PC-9 (cell line): ENCODE data around the gene ALDH1A3. TPM values are rescaled to one million over a fixed set of nuclear protein-coding genes. Genes with fewer than 3 reads are reported as not detected.

Experiments used
- BruUV-seq: library from RNA; stranded (reverse); fragments of 400-500 nt; replicated peaks from 2 replicates; lab custom pipeline; 2021; lab: Mats Ljungman, UMichigan
- CTCF ChIA-PET: fragments of 300-600 bp; sonication (Branson Sonifier 250); formaldehyde crosslinking; loops from one replicate; lab custom pipeline; 2022; ENCODE audit warnings: antibody characterized with exemption; lab: Charles Lee
- POLR2A ChIA-PET: fragments of 300-600 bp; sonication (Branson Sonifier 250); formaldehyde crosslinking; loops from one replicate; lab custom pipeline; 2022; ENCODE audit warnings: antibody characterized with exemption; ENCODE audit not compliant: unreplicated experiment; lab: Charles Lee
- DNase-seq, 2 experiments: peaks; one replicate each; pipeline versions ENCODE4 v3.0.0 to v3.0.0-alpha.2; 2015 to 2022; ENCODE audit warnings: mixed read lengths in 1 of 2
- H2AFZ ChIP-seq: fragments of 200-600 bp; sonication (generic); 2 replicates; pipeline ENCODE4 v1.8.1; 2017; ENCODE audit warnings: antibody characterized with exemption
- H3F3A ChIP-seq: fragments of 200-600 bp; sonication (generic); 2 replicates; pipeline ENCODE4 v1.8.1; 2017; ENCODE audit warnings: antibody characterized with exemption, mild to moderate bottlenecking, low read depth; ENCODE audit not compliant: insufficient read depth
- H3K27ac ChIP-seq: fragments of 200-600 bp; sonication (generic); 2 replicates; pipeline ENCODE4 v1.6.1; 2016; ENCODE audit warnings: mixed run types
- H3K27me3 ChIP-seq: fragments of 200-600 bp; sonication (generic); 2 replicates; pipeline ENCODE4 v1.6.1; 2016; ENCODE audit warnings: low read depth, mixed run types; ENCODE audit not compliant: insufficient read depth
- H3K36me3 ChIP-seq: fragments of 200-600 bp; sonication (generic); 2 replicates; pipeline ENCODE4 v1.6.1; 2016; ENCODE audit warnings: low read depth, mixed run types
- H3K4me1 ChIP-seq: fragments of 200-600 bp; sonication (generic); replicated peaks from 2 replicates; pipeline ENCODE4 v1.6.1; 2016; ENCODE audit warnings: mixed run types; ENCODE audit not compliant: insufficient read depth
- H3K4me2 ChIP-seq: fragments of 200-600 bp; sonication (generic); 2 replicates; pipeline ENCODE4 v1.6.1; 2017; ENCODE audit warnings: mixed run types
- H3K4me3 ChIP-seq: fragments of 200-600 bp; sonication (generic); 2 replicates; pipeline ENCODE4 v1.6.1; 2016; ENCODE audit warnings: mixed run types
- H3K79me2 ChIP-seq: fragments of 200-600 bp; sonication (generic); 2 replicates; pipeline ENCODE4 v1.6.1; 2017; ENCODE audit warnings: low read depth, mixed run types
- H3K9me2 ChIP-seq: fragments of 200-600 bp; sonication (generic); 2 replicates; pipeline ENCODE4 v1.8.1; 2017; ENCODE audit warnings: mild to moderate bottlenecking; ENCODE audit not compliant: insufficient read depth
- H3K9me3 ChIP-seq: fragments of 200-600 bp; sonication (generic); 2 replicates; pipeline ENCODE4 v1.8.1; 2016; ENCODE audit warnings: low read depth; ENCODE audit not compliant: insufficient read depth
- H4K20me1 ChIP-seq: fragments of 200-600 bp; sonication (generic); 2 replicates; pipeline ENCODE4 v1.8.1; 2017; ENCODE audit not compliant: insufficient read depth
- EZH2 ChIP-seq: fragments of 200-600 bp; sonication (generic); IDR thresholded peaks from 2 replicates; pipeline ENCODE4 v1.8.0; 2017; ENCODE audit warnings: antibody characterized with exemption, low read depth
- intact Hi-C: fragments of 100-400 bp; cut with micrococcal nuclease; formaldehyde crosslinking; loops from one replicate; pipeline ENCODE4 v1.10.0; 2022; ENCODE audit not compliant: unreplicated experiment
- total RNA-seq: library from RNA; stranded (reverse); gene quantifications from 2 replicates; pipeline ENCODE4 v1.2.3, GENCODE V29; 2021
- TF ChIP-seq, protein P1 (sequence below): fragments of 200-600 bp; sonication (generic); conservative IDR thresholded peaks from 2 replicates; pipeline ENCODE4 v1.6.1; 2017; ENCODE audit warnings: mixed run types, antibody characterized with exemption, mild to moderate bottlenecking, moderate library complexity

The ALDH1A3 gene
- total RNA-seq, 1 experiment from 2014 or later = 469 TPM

GRCh38 chr15:100867433-100867832 lies 12.2 kb upstream of the ALDH1A3 start:
- no peaks in the 10 kb centered on the region for H3K36me3 ChIP-seq
- H3K27ac ChIP-seq = no peak overlapping the region
- ChIA-PET POLR2A (interaction anchor here (0.6 kb wide), 2 partner anchors 160 to 240 kb away, joined by 4 to 9 read pairs; no protein-coding TSS in a partner anchor), CTCF (no interaction called here)
- intact Hi-C loops = no loop called here
- peaks cover 5% of the 10 kb centered on the region; the same call in 1 of the 2 replicates for H3K4me1 ChIP-seq
- TF ChIP-seq EZH2 = no peak
- TF ChIP-seq, protein P1, sequence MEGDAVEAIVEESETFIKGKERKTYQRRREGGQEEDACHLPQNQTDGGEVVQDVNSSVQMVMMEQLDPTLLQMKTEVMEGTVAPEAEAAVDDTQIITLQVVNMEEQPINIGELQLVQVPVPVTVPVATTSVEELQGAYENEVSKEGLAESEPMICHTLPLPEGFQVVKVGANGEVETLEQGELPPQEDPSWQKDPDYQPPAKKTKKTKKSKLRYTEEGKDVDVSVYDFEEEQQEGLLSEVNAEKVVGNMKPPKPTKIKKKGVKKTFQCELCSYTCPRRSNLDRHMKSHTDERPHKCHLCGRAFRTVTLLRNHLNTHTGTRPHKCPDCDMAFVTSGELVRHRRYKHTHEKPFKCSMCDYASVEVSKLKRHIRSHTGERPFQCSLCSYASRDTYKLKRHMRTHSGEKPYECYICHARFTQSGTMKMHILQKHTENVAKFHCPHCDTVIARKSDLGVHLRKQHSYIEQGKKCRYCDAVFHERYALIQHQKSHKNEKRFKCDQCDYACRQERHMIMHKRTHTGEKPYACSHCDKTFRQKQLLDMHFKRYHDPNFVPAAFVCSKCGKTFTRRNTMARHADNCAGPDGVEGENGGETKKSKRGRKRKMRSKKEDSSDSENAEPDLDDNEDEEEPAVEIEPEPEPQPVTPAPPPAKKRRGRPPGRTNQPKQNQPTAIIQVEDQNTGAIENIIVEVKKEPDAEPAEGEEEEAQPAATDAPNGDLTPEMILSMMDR = no peak
- no peak overlapping the region for H3K4me2 ChIP-seq
- H4K20me1 ChIP-seq = no peaks in the 10 kb centered on the region
- H3K27me3 ChIP-seq = no peaks in the 10 kb centered on the region
- H3K9me3 ChIP-seq = no peaks in the 10 kb centered on the region
- H3K9me2 ChIP-seq = no peaks in the 10 kb centered on the region
- no peak overlapping the region for H3K4me3 ChIP-seq
- BruUV-seq = no TSS peak
- no peaks in the 10 kb centered on the region for H3K79me2 ChIP-seq
- H2AFZ ChIP-seq = no peak overlapping the region
- no peak for DNase-seq
- H3F3A ChIP-seq = peaks cover 15% of the 10 kb centered on the region; the same call in 1 of the 2 replicates

DNA sequence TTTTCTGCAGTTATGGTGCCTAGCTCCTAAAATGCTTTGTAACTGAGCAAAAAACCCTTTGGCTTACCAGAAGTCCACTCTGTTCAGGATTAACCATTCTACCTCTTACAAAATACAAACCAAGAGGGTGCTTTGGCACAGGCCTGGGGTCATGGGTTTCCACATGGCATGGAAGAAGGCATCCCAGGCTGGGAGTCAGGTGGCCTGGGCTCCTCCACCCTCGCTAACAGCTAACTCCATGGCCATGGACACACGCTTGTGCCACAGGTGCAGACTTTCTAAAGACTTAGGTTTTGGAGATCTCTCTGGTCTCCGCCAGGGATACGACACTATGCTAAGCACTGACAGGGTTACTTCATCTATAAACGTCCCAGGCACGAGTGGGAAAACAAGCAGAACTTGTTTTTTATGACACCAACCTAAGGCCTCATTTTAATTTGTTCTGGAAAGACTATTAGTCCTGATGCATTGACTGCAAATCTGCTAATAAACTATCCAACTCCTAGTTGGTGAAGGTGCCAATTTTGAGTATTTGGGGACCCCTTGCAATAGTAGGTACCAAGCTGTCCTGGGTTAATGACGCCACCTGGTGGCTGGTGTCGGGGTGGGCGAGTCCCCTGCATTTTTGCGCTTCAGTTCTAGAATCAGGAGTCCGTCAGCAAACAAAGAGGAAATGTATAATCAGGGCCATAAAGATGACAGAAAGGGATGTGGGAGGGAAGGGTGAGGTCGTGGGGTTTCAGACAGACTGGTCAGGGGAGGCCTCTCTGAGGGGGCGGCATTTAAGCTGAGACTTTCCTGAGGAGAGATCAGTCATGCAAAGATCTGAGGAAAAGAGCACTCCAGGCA lies 10.3 kb upstream of the ALDH1A3 start:
- no peaks in the 10 kb centered on the region for H3K27me3 ChIP-seq
- peaks cover 10% of the 10 kb centered on the region for H3K4me1 ChIP-seq
- no peak overlapping the region for H3K4me3 ChIP-seq
- no peaks in the 10 kb centered on the region for H3K9me3 ChIP-seq
- H3K36me3 ChIP-seq = no peaks in the 10 kb centered on the region
- intact Hi-C loops = no loop called here
- TF ChIP-seq, protein P1 = peak; percentile 64
- TF ChIP-seq EZH2 = no peak
- H4K20me1 ChIP-seq = no peaks in the 10 kb centered on the region
- H3F3A ChIP-seq = peaks cover 9% of the 10 kb centered on the region; the same call in 1 of the 2 replicates
- H3K4me2 ChIP-seq = no peak overlapping the region
- H3K27ac ChIP-seq = no peak overlapping the region
- ChIA-PET POLR2A (interaction anchor here (0.8 kb wide), 1 partner anchor 162 kb away, joined by 3 read pairs; no protein-coding TSS in a partner anchor), CTCF (interaction anchor here (0.5 to 0.6 kb wide), 2 partner anchors 190 to 233 kb away, joined by 3 to 13 read pairs; no protein-coding TSS in a partner anchor)
- no peak overlapping the region for H2AFZ ChIP-seq
- BruUV-seq = no TSS peak
- no peak for DNase-seq
- no peaks in the 10 kb centered on the region for H3K79me2 ChIP-seq
- H3K9me2 ChIP-seq = no peaks in the 10 kb centered on the region

DNA sequence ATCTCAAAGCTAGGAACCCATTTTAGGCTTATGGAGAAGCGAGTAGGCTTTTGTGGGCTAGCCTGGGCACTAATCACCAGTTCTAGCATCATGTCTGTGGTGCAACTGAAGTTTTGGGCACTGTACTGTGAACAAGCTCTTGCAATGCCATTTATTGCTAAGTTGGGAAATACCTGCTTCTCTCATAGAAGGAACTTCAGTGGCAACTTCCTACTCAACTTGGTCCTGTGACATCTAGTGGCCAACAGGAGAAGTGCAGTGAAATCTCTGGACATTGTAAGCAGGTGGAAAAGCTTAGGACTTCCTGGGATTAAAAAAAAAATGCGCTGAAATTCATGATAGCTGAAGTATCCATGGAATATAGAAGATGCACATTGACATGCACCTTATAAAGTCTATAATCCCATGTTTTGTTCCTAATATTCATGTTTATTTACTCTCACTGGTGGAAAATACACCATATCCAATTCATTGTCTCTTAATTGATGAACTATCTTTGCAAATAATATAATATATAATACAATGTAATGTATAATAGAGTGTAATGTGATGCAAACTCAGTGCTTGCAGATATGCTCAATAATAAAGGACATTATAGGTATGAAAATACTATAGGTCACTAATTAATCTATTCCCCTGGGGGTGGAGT lies 6.5 kb upstream of the ALDH1A3 start:
- Histone ChIP-seq H3K9me3 (no peaks in the 10 kb centered on the region), H3K79me2 (peaks cover 9% of the 10 kb centered on the region), H3K4me1 (peaks cover 17% of the 10 kb centered on the region), H3K4me3 (no peak overlapping the region), H4K20me1 (no peaks in the 10 kb centered on the region), H3K27me3 (no peaks in the 10 kb centered on the region), H3K9me2 (no peaks in the 10 kb centered on the region), H3K4me2 (no peak overlapping the region), H3F3A (peaks cover 21% of the 10 kb centered on the region; the same call in 1 of the 2 replicates), H3K27ac (no peak overlapping the region), H3K36me3 (no peaks in the 10 kb centered on the region), H2AFZ (no peak overlapping the region)
- POLR2A ChIA-PET = interaction anchor here (0.5 to 0.7 kb wide), 4 partner anchors 12 to 63 kb away, joined by 3 to 4 read pairs (median 3); no protein-coding TSS in a partner anchor
- no TSS peak for BruUV-seq
- CTCF ChIA-PET = interaction anchor here (0.7 to 1.5 kb wide), 6 partner anchors 24 to 246 kb away, joined by 3 to 7 read pairs (median 3); no protein-coding TSS in a partner anchor
- TF ChIP-seq EZH2 = no peak
- TF ChIP-seq, protein P1 = peak; percentile 95
- DNase-seq = peak; percentile 65 to 87
- intact Hi-C loops = loop anchor here (1.0 kb wide), 1 partner anchor 245 kb away; no protein-coding TSS in a partner anchor
